Esophagus squamous epithelium (tissue), 5 donors: ENCODE measurements around the gene HTR2B. TPM values are rescaled to one million over a fixed set of nuclear protein-coding genes. Genes with fewer than 3 reads are reported as not detected.

ENCODE experiments used
- DNase-seq: peaks from one replicate; lab custom pipeline; 2025; lab: John Stamatoyannopoulos, UW
- H3K27ac ChIP-seq, 4 donors: fragments of 200-600 bp; sonication (generic); one replicate each; pipeline ENCODE4 v1.5.1; 2016 to 2019; ENCODE audit warnings: mild to moderate bottlenecking in 1 of 4
- H3K27me3 ChIP-seq, 4 donors: fragments of 200-600 bp; sonication (generic); 1 replicate in 3 of 4; 2 replicates in 1 of 4; pipeline versions ENCODE4 v1.5.1 to v1.6.0; 2017 to 2021; ENCODE audit warnings: antibody characterized with exemption in 1 of 4
- H3K36me3 ChIP-seq, 3 donors: fragments of 200-600 bp; sonication (generic); one replicate each; pipeline ENCODE4 v1.5.1; 2016 to 2019
- H3K4me1 ChIP-seq, 3 donors: fragments of 200-600 bp; sonication (generic); one replicate each; pipeline ENCODE4 v1.5.1; 2017 to 2019
- H3K4me3 ChIP-seq, 4 donors: fragments of 200-600 bp; sonication (generic); 1 replicate in 3 of 4; 2 replicates in 1 of 4; pipeline ENCODE4 v1.5.1; 2016 to 2019; ENCODE audit warnings: mild to moderate bottlenecking in 2 of 4, moderate library complexity in 1 of 4
- H3K9me3 ChIP-seq, 3 donors: fragments of 200-600 bp; sonication (generic); one replicate each; pipeline ENCODE4 v1.5.1; 2016 to 2019
- CTCF ChIP-seq, 6 experiments: fragments of 450-650 bp in 4 of 6; fragments of 200-600 bp in 2 of 6; sonication (generic) in 2 of 6; IDR thresholded peaks; one replicate each; pipeline ENCODE4 v1.5.1; 2016 to 2019; ENCODE audit warnings: antibody characterized with exemption in 6 of 6, mild to moderate bottlenecking in 4 of 6, moderate library complexity in 4 of 6
- POLR2A ChIP-seq, 4 donors: fragments of 450-650 bp; IDR thresholded peaks; one replicate each; pipeline ENCODE4 v1.6.1; 2017; ENCODE audit warnings: antibody characterized with exemption in 4 of 4, mild to moderate bottlenecking in 4 of 4, moderate library complexity in 3 of 4
- WGBS, 2 donors: methylation state at CpG; one replicate each; pipeline ENCODE4 v1.1.5; 2018; 5-methylcytosine and 5-hydroxymethylcytosine counted together
- intact Hi-C: fragments of 100-400 bp; cut with DNase I; formaldehyde crosslinking; loops from one replicate; pipeline ENCODE4 v1.15.0; 2022
- total RNA-seq, 4 donors: library from RNA; depleted of rRNA; stranded (reverse); fragments of >200 nt; gene quantifications; one replicate each; pipeline ENCODE4 v1.1.0, GENCODE V29; 2016
- donor health status: DM: yes; HTN: yes; CAD: no.

The HTR2B gene
- total RNA-seq, 4 donors from 2014 or later: 0.22 to 0.76 TPM; not detected in 2

- intact Hi-C loops: no loop called here
- no peaks in the 10 kb centered on the region for H3K36me3 ChIP-seq
- TF ChIP-seq POLR2A (IDR thresholded peaks at IDR 0.05): no peak
- no peaks in the 10 kb centered on the region for H3K27me3 ChIP-seq
- 100% methylated on average over 1 of the region's 1 CpG for WGBS, 2 donors
- no peak overlapping the region for H3K27ac ChIP-seq
- no peak overlapping the region for H3K4me3 ChIP-seq
- no peak for DNase-seq
- H3K9me3 ChIP-seq: no peaks in the 10 kb centered on the region
- peaks cover 2 to 26% (median 8%) of the 10 kb centered on the region in 3 donors for H3K4me1 ChIP-seq
These were observed 3.1 kb upstream of the HTR2B start for GRCh38 chr2:231127936-231128335.

- H3K27me3 ChIP-seq: no peaks in the 10 kb centered on the region
- no peak for TF ChIP-seq POLR2A (IDR thresholded peaks at IDR 0.05)
- TF ChIP-seq CTCF (IDR thresholded peaks at IDR 0.05): no peak
- 90 to 98% methylated on average over 8 to 9 of the region's 9 CpGs for WGBS, 2 donors
- H3K27ac ChIP-seq: no peak overlapping the region
- no peaks in the 10 kb centered on the region for H3K9me3 ChIP-seq
- intact Hi-C loops: no loop called here
- H3K36me3 ChIP-seq: no peaks in the 10 kb centered on the region
- H3K4me3 ChIP-seq: no peak overlapping the region
- H3K4me1 ChIP-seq: peaks cover 2 to 31% (median 8%) of the 10 kb centered on the region in 3 donors
- no peak for DNase-seq
These were observed 2.6 kb upstream of the HTR2B start for GRCh38 chr2:231127480-231127879.

- Histone ChIP-seq H3K9me3 (no peaks in the 10 kb centered on the region), H3K27me3 (no peaks in the 10 kb centered on the region), H3K27ac (no peak overlapping the region), H3K36me3 (no peaks in the 10 kb centered on the region), H3K4me3 (no peak overlapping the region), H3K4me1 (peaks cover 2 to 32% (median 8%) of the 10 kb centered on the region in 3 donors)
- no peak for TF ChIP-seq POLR2A (IDR thresholded peaks at IDR 0.05)
- no peak for TF ChIP-seq CTCF (IDR thresholded peaks at IDR 0.05)
- no peak for DNase-seq
- intact Hi-C loops: no loop called here
- 85 to 94% methylated on average over 7 of the region's 7 CpGs for WGBS, 2 donors
These were observed 1.3 kb upstream of the HTR2B start for GRCh38 chr2:231126123-231126522.

GRCh38 chr2:231123362-231123898 lies 1.4 kb downstream of the HTR2B start:
- Histone ChIP-seq H3K36me3 (no peaks in the 10 kb centered on the region), H3K4me3 (peak overlapping the region in 1 of 4 donors; percentile 41), H3K4me1 (peaks cover 2 to 36% (median 8%) of the 10 kb centered on the region in 3 donors), H3K27ac (peak overlapping the region in 1 of 4 donors; percentile 7), H3K27me3 (no peaks in the 10 kb centered on the region), H3K9me3 (no peaks in the 10 kb centered on the region)
- DNase-seq: no peak
- intact Hi-C loops: no loop called here
- no peak for TF ChIP-seq POLR2A (IDR thresholded peaks at IDR 0.05)
- TF ChIP-seq CTCF (IDR thresholded peaks at IDR 0.05): no peak
- WGBS, 2 donors: 58 to 72% methylated on average over 4 of the region's 4 CpGs

GRCh38 chr2:231118614-231118942 lies 6.3 kb downstream of the HTR2B start:
- intact Hi-C loops: no loop called here
- no peak for TF ChIP-seq POLR2A (IDR thresholded peaks at IDR 0.05)
- TF ChIP-seq CTCF (IDR thresholded peaks at IDR 0.05): no peak
- peak overlapping the region in 1 of 4 donors; percentile 18 for H3K27ac ChIP-seq
- 75 to 89% methylated on average over 2 of the region's 2 CpGs for WGBS, 2 donors
- no peak overlapping the region for H3K4me3 ChIP-seq
- H3K36me3 ChIP-seq: no peaks in the 10 kb centered on the region
- DNase-seq: no peak
- no peaks in the 10 kb centered on the region for H3K9me3 ChIP-seq
- H3K4me1 ChIP-seq: peaks cover 0 to 33% (median 4%) of the 10 kb centered on the region in 3 donors
- no peaks in the 10 kb centered on the region for H3K27me3 ChIP-seq
